ENCODE results near the gene BRD3. TPM values are rescaled to one million over a fixed set of nuclear protein-coding genes. Genes with fewer than 3 reads are reported as not detected.

BRD3 gene
- total RNA-seq, 1 experiment from 2014 or later: 4.0 TPM

DNA sequence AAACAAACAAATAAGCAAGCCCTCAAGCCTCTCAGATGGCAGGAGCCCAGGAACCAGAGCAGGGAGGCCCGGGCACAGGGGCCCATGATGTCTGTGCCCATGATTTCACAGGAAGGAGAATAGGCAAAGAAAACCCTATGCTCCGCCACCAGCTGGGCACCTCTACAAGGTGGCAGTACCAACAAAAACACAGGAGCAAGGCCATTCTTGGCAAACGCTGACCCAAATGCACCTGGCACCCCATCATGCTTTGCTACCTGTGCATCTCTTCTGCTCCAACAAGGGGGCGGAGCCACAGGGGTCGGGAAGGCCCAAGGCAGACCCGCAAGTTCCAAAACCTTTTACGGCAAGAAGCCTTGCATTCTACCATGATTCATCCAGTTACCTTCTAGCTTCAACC is 3.1 kb downstream of the BRD3 start:
- Histone ChIP-seq H3K4me2 (ENCODE audit: low read depth, low read length, poor library complexity, severe bottlenecking) (no peak overlapping the region), H3K9ac (ENCODE audit: low read length) (no peak overlapping the region), H3K9me3 (ENCODE audit: low read length) (no peaks in the 10 kb centered on the region), H3K27me3 (ENCODE audit: low read length) (no peaks in the 10 kb centered on the region), H3K4me3 (ENCODE audit: low read length) (no peak overlapping the region), H2AFZ (ENCODE audit: low read length) (no peak overlapping the region), H4K20me1 (ENCODE audit: insufficient read depth, low read depth, low read length) (peaks cover 67% of the 10 kb centered on the region), H3K9me2 (replicated peaks; ENCODE audit: insufficient read depth, low read length) (no peaks in the 10 kb centered on the region), H3K4me1 (ENCODE audit: low read length) (peaks cover 44% of the 10 kb centered on the region), H3K36me3 (ENCODE audit: insufficient read depth, low read length) (no peaks in the 10 kb centered on the region), H3K79me2 (ENCODE audit: low read length) (peaks cover 29% of the 10 kb centered on the region), H3K27ac (ENCODE audit: low read length) (no peak overlapping the region)
- DNase-seq: no peak

DNA sequence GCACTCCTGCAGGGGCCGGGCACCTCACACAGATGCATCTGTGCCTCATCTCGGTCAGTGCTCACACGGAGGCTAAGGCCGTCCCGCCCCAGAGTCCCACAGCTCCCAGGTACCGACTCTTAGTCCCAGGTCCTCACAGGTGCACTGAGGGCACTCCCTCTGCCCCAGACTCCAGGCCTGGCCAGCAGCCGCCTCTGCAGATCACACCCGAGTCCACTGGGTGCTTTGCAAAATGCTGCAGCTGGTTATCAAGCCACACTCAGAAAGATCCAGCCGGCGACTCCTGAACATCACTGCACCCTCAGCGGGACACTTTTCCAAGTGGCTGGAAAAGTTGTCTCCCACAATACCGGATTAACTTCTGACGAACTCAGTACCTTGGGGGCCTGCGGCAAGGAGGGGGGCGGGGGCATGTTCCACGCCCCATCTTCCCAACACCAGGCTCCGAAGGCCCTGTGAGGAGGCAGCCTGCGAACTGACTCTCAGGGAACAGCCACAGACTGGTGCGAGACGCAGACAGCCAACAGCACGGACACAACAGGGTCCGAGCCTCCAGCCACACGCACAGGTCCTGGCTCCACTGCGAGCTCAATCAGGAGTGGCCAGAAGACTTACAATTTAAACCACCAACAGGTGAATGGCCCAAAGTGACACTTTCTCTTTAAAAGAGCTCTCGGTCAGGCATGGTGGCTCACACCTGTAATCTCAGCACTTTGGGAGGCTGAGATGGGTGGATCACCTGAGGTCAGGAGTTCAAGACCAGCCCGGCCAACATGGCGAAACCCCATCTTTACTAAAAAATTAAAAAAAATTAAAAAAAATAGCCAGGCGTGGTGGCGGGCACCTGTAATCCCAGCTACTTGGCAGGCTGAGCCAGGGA is 4.0 kb downstream of the BRD3 start:
- Histone ChIP-seq H3K4me1 (ENCODE audit: low read length) (peaks cover 41% of the 10 kb centered on the region), H3K79me2 (ENCODE audit: low read length) (peaks cover 38% of the 10 kb centered on the region), H3K27ac (ENCODE audit: low read length) (no peak overlapping the region), H3K9me3 (ENCODE audit: low read length) (no peaks in the 10 kb centered on the region), H3K9me2 (replicated peaks; ENCODE audit: insufficient read depth, low read length) (no peaks in the 10 kb centered on the region), H4K20me1 (ENCODE audit: insufficient read depth, low read depth, low read length) (peaks cover 76% of the 10 kb centered on the region), H2AFZ (ENCODE audit: low read length) (no peak overlapping the region), H3K4me3 (ENCODE audit: low read length) (no peak overlapping the region), H3K36me3 (ENCODE audit: insufficient read depth, low read length) (no peaks in the 10 kb centered on the region), H3K4me2 (ENCODE audit: low read depth, low read length, poor library complexity, severe bottlenecking) (no peak overlapping the region), H3K27me3 (ENCODE audit: low read length) (no peaks in the 10 kb centered on the region), H3K9ac (ENCODE audit: low read length) (no peak overlapping the region)
- DNase-seq: no peak

DNA sequence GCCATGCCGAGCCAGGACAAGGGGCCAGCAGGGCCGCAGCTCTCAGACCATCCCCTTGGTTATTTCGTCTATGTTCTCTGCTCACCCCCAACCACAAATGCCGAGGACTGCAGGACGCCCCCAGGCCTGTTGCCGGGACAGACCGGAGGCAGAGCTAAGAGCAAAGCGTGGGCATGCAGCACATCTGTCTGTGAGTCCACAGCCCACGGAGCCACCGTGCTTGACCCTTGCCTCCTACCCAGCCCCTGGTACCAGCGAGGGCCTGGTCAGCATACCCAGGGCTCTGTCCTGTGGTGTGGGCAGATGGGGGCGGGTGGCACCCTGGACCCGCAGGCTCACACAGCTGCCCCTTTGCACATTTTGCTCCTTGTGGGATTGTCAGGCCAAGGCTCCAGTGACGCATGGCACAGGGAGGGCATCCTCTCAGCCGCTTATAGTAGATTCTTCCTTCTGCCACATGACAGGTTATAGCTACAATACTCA is 4.7 kb downstream of the BRD3 start:
- H3K27ac ChIP-seq (ENCODE audit: low read length): no peak overlapping the region
- DNase-seq: no peak
- H3K9me2 ChIP-seq (replicated peaks; ENCODE audit: insufficient read depth, low read length): no peaks in the 10 kb centered on the region
- peaks cover 45% of the 10 kb centered on the region for H3K79me2 ChIP-seq (ENCODE audit: low read length)
- no peaks in the 10 kb centered on the region for H3K9me3 ChIP-seq (ENCODE audit: low read length)
- peaks cover 83% of the 10 kb centered on the region for H4K20me1 ChIP-seq (ENCODE audit: insufficient read depth, low read depth, low read length)
- H3K4me1 ChIP-seq (ENCODE audit: low read length): peaks cover 37% of the 10 kb centered on the region
- H3K27me3 ChIP-seq (ENCODE audit: low read length): no peaks in the 10 kb centered on the region
- H2AFZ ChIP-seq (ENCODE audit: low read length): no peak overlapping the region
- H3K9ac ChIP-seq (ENCODE audit: low read length): no peak overlapping the region
- H3K4me2 ChIP-seq (ENCODE audit: low read depth, low read length, poor library complexity, severe bottlenecking): no peak overlapping the region
- no peaks in the 10 kb centered on the region for H3K36me3 ChIP-seq (ENCODE audit: insufficient read depth, low read length)
- no peak overlapping the region for H3K4me3 ChIP-seq (ENCODE audit: low read length)

DNA sequence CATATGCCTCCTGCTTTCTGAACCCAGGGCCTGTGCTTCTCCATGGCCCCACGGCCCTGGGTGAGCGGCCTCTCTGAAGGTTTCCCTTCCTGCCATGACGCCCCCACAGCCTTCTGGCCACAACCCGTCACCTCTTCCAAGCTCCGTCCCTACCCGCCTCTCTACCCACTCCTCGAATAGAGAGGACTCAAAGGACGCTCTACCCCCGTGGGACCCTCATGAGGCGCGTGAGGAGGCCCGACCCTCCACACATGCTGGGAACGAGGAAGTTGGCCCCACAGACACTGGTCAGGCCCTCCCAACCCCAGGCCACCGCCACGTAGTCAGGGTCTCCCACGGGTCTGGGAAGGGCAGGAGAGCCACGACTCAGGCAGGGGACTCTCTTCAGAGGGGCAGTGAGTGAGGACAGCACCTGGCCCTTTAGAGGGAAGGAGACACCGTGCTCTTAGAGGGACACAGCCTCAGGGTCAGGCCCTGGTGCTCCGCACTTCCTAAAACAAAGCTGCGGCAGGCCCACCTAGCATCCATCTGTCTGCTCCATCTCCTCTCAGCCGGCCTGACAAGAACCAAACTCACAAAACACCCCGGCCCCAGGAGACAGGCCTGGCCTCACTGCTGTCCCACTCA is 5.3 kb downstream of the BRD3 start:
- Histone ChIP-seq H4K20me1 (ENCODE audit: insufficient read depth, low read depth, low read length) (peaks cover 88% of the 10 kb centered on the region), H3K4me2 (ENCODE audit: low read depth, low read length, poor library complexity, severe bottlenecking) (no peak overlapping the region), H3K27me3 (ENCODE audit: low read length) (no peaks in the 10 kb centered on the region), H3K79me2 (ENCODE audit: low read length) (peaks cover 51% of the 10 kb centered on the region), H3K9ac (ENCODE audit: low read length) (no peak overlapping the region), H3K9me2 (replicated peaks; ENCODE audit: insufficient read depth, low read length) (no peaks in the 10 kb centered on the region), H3K4me1 (ENCODE audit: low read length) (peaks cover 37% of the 10 kb centered on the region), H2AFZ (ENCODE audit: low read length) (no peak overlapping the region), H3K36me3 (ENCODE audit: insufficient read depth, low read length) (no peaks in the 10 kb centered on the region), H3K4me3 (ENCODE audit: low read length) (no peak overlapping the region), H3K27ac (ENCODE audit: low read length) (no peak overlapping the region), H3K9me3 (ENCODE audit: low read length) (no peaks in the 10 kb centered on the region)
- no peak for DNase-seq

GRCh38 chr9:134061688-134062371 is 6.0 kb downstream of the BRD3 start:
- no peaks in the 10 kb centered on the region for H3K9me2 ChIP-seq (replicated peaks; ENCODE audit: insufficient read depth, low read length)
- peaks cover 36% of the 10 kb centered on the region for H3K4me1 ChIP-seq (ENCODE audit: low read length)
- no peak overlapping the region for H3K9ac ChIP-seq (ENCODE audit: low read length)
- no peak overlapping the region for H3K4me3 ChIP-seq (ENCODE audit: low read length)
- H3K9me3 ChIP-seq (ENCODE audit: low read length): no peaks in the 10 kb centered on the region
- H4K20me1 ChIP-seq (ENCODE audit: insufficient read depth, low read depth, low read length): peaks cover 93% of the 10 kb centered on the region
- peaks cover 56% of the 10 kb centered on the region for H3K79me2 ChIP-seq (ENCODE audit: low read length)
- no peak overlapping the region for H3K27ac ChIP-seq (ENCODE audit: low read length)
- H2AFZ ChIP-seq (ENCODE audit: low read length): no peak overlapping the region
- no peaks in the 10 kb centered on the region for H3K36me3 ChIP-seq (ENCODE audit: insufficient read depth, low read length)
- no peaks in the 10 kb centered on the region for H3K27me3 ChIP-seq (ENCODE audit: low read length)
- DNase-seq: no peak
- no peak overlapping the region for H3K4me2 ChIP-seq (ENCODE audit: low read depth, low read length, poor library complexity, severe bottlenecking)

DNA sequence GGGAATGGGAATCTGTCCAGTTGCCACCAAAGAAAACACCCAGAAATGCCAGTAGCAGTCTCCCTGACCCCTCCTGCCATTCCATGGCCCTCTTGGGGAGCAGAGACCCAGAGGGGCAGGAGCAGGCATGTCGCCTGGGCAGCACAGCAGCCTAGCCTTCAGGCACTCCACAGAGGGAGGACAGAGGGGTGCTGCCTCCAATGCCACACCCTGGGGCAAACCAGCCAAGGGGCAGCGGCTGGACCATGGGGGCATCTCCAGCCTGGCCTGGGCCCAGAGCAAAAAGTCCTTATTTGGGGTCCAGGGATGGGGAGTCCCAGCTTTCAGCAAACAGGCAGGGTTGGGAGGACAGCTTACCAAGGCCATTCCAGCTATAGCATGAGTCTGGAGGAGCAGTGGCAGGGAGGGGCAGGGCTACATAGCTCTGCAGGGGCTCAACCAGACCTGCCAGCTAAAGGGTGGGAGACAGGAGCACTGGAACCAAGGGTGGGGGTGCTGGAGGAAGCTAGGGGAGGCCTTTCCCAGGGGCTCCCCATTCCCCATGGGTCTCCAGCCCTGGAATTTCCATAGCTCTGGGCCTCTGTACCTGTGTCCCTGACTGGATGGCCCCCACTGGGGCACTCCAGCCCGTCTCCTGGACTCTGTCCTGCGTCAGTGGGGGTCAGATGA is 6.7 kb downstream of the BRD3 start:
- Histone ChIP-seq H3K4me2 (ENCODE audit: low read depth, low read length, poor library complexity, severe bottlenecking) (no peak overlapping the region), H2AFZ (ENCODE audit: low read length) (no peak overlapping the region), H3K27ac (ENCODE audit: low read length) (no peak overlapping the region), H4K20me1 (ENCODE audit: insufficient read depth, low read depth, low read length) (peaks cover 93% of the 10 kb centered on the region), H3K9ac (ENCODE audit: low read length) (no peak overlapping the region), H3K9me2 (replicated peaks; ENCODE audit: insufficient read depth, low read length) (no peaks in the 10 kb centered on the region), H3K4me1 (ENCODE audit: low read length) (peaks cover 29% of the 10 kb centered on the region), H3K27me3 (ENCODE audit: low read length) (no peaks in the 10 kb centered on the region), H3K4me3 (ENCODE audit: low read length) (no peak overlapping the region), H3K9me3 (ENCODE audit: low read length) (no peaks in the 10 kb centered on the region), H3K79me2 (ENCODE audit: low read length) (peaks cover 56% of the 10 kb centered on the region), H3K36me3 (ENCODE audit: insufficient read depth, low read length) (no peaks in the 10 kb centered on the region)
- DNase-seq: no peak

- Histone ChIP-seq H3K27me3 (ENCODE audit: low read length) (no peaks in the 10 kb centered on the region), H3K4me1 (ENCODE audit: low read length) (peaks cover 24% of the 10 kb centered on the region), H3K9me2 (replicated peaks; ENCODE audit: insufficient read depth, low read length) (no peaks in the 10 kb centered on the region), H3K9me3 (ENCODE audit: low read length) (no peaks in the 10 kb centered on the region), H3K4me2 (ENCODE audit: low read depth, low read length, poor library complexity, severe bottlenecking) (no peak overlapping the region), H3K79me2 (ENCODE audit: low read length) (peaks cover 55% of the 10 kb centered on the region), H2AFZ (ENCODE audit: low read length) (no peak overlapping the region), H3K27ac (ENCODE audit: low read length) (no peak overlapping the region), H3K9ac (ENCODE audit: low read length) (no peak overlapping the region), H4K20me1 (ENCODE audit: insufficient read depth, low read depth, low read length) (peaks cover 93% of the 10 kb centered on the region), H3K36me3 (ENCODE audit: insufficient read depth, low read length) (no peaks in the 10 kb centered on the region), H3K4me3 (ENCODE audit: low read length) (no peak overlapping the region)
- no peak for DNase-seq
Observed at GRCh38 chr9:134060546-134060945, 7.3 kb downstream of the BRD3 start.

All from Karpas-422 (cell line).